HepG2 (cell line): ENCODE results near the gene SLC2A13. TPM values are rescaled to one million over a fixed set of nuclear protein-coding genes. Genes with fewer than 3 reads are reported as not detected.

Experiments used
- BHLHE40 ChIP-seq: IDR thresholded peaks from 2 replicates; pipeline ENCODE4 v1.6.1; 2011; ENCODE audit warnings: low read length, improper control_type of control experiment
- CREB3 ChIP-seq: sonication (generic); formaldehyde crosslinking; IDR thresholded peaks from 2 replicates; pipeline ENCODE4 v1.5.0; 2020; ENCODE audit warnings: missing genetic modification reagents
- KDM4B ChIP-seq: sonication (generic); formaldehyde crosslinking; IDR thresholded peaks from 2 replicates; pipeline ENCODE4 v1.4.0; 2020; ENCODE audit warnings: missing genetic modification reagents
- SIX4 ChIP-seq: sonication (generic); formaldehyde crosslinking; IDR thresholded peaks from 2 replicates; pipeline ENCODE4 v1.4.0; 2020; ENCODE audit warnings: missing genetic modification reagents
- SKIL ChIP-seq: sonication (generic); formaldehyde crosslinking; IDR thresholded peaks from 2 replicates; pipeline ENCODE4 v1.8.0; 2022; ENCODE audit warnings: missing genetic modification reagents, mild to moderate bottlenecking, moderate library complexity, borderline replicate concordance
- SRSF4 ChIP-seq: fragments of 200-400 bp; formaldehyde crosslinking; IDR thresholded peaks from one replicate; pipeline ENCODE4 v1.6.1; 2018; ENCODE audit warnings: mild to moderate bottlenecking, low read depth, low read length, moderate library complexity; ENCODE audit not compliant: poor library complexity, severe bottlenecking
- TCF12 ChIP-seq, 2 experiments: fragments of 450-650 bp in 1 of 2; sonication (generic) in 1 of 2; formaldehyde crosslinking in 1 of 2; IDR thresholded peaks; 2 replicates each; pipeline versions ENCODE4 v1.6.1 to v1.8.0; 2017 to 2022; ENCODE audit warnings: antibody characterized with exemption in 1 of 2, mild to moderate bottlenecking in 1 of 2, missing genetic modification reagents in 1 of 2, moderate library complexity in 1 of 2
- TGIF2 ChIP-seq: IDR thresholded peaks from 2 replicates; pipeline ENCODE4 v1.6.1; 2016; ENCODE audit warnings: control low read depth, missing compliant biosample characterization
- THAP11 ChIP-seq: IDR thresholded peaks from 2 replicates; pipeline ENCODE4 v1.6.1; 2016; ENCODE audit warnings: missing biosample characterization, missing genetic modification reagents
- ZBTB20 ChIP-seq: sonication (generic); formaldehyde crosslinking; IDR thresholded peaks from 2 replicates; pipeline ENCODE4 v1.8.1; 2023; ENCODE audit warnings: missing genetic modification reagents, low read depth, mild to moderate bottlenecking, borderline replicate concordance
- ZFP90 ChIP-seq: sonication (generic); formaldehyde crosslinking; IDR thresholded peaks from 2 replicates; pipeline ENCODE4 v1.8.0; 2022; ENCODE audit warnings: missing genetic modification reagents, mild to moderate bottlenecking, inconsistent platforms, borderline replicate concordance
- ZHX2 ChIP-seq, 2 experiments: sonication (generic) in 1 of 2; formaldehyde crosslinking in 1 of 2; IDR thresholded peaks; 2 replicates each; pipeline versions ENCODE4 v1.6.1 to v1.9.0; 2014 to 2022; ENCODE audit warnings: antibody characterized with exemption in 1 of 2, borderline replicate concordance in 1 of 2, inconsistent platforms in 1 of 2, low read depth in 1 of 2, missing genetic modification reagents in 1 of 2
- ZNF251 ChIP-seq: sonication (generic); formaldehyde crosslinking; IDR thresholded peaks from 2 replicates; pipeline ENCODE4 v1.9.0; 2021; ENCODE audit warnings: mild to moderate bottlenecking, missing genetic modification reagents
- ZNF432 ChIP-seq: sonication (generic); formaldehyde crosslinking; IDR thresholded peaks from 2 replicates; pipeline ENCODE4 v1.5.0; 2020; ENCODE audit warnings: missing genetic modification reagents, mild to moderate bottlenecking, borderline replicate concordance
- ZNF790 ChIP-seq: sonication (generic); formaldehyde crosslinking; IDR thresholded peaks from 2 replicates; pipeline ENCODE4 v1.8.0; 2022; ENCODE audit warnings: missing genetic modification reagents, mild to moderate bottlenecking, borderline replicate concordance
- ZNF878 ChIP-seq: sonication (generic); formaldehyde crosslinking; IDR thresholded peaks from 2 replicates; pipeline ENCODE4 v1.8.1; 2023; ENCODE audit warnings: mild to moderate bottlenecking, missing genetic modification reagents, moderate library complexity
- polyA plus RNA-seq, 8 experiments: library from polyadenylated mRNA; depleted of rRNA in 3 of 8; stranded (reverse) in 7 of 8; unstranded in 1 of 8; fragments of >200 nt; fragmentation: Illumina TruSeq in 4 of 8; extraction: Trizol in 4 of 8; gene quantifications; 2 replicates each; pipeline versions ENCODE4 v1.2.1 to v1.2.3, GENCODE V29; 2011 to 2016; ENCODE audit warnings: low read depth in 4 of 8, missing spikeins in 1 of 8, mixed read lengths in 1 of 8; ENCODE audit not compliant: insufficient read depth in 1 of 8
- total RNA-seq, 5 experiments: library from RNA; depleted of rRNA; stranded (reverse); fragments of >200 nt; fragmentation: Illumina TruSeq; extraction: Trizol; gene quantifications; 2 replicates each; pipeline ENCODE4 v1.2.3, GENCODE V29; 2016; ENCODE audit warnings: low read depth in 1 of 5
- TF ChIP-seq, protein P1 (sequence below): sonication (generic); formaldehyde crosslinking; IDR thresholded peaks from 2 replicates; pipeline ENCODE4 v1.4.0; 2020; ENCODE audit warnings: mild to moderate bottlenecking, missing genetic modification reagents

SLC2A13 gene
- total and polyA plus RNA-seq, 2 of the 13 experiments (the other 11 are each of a cell fraction or from before 2014, with no cell fraction given) = 5.5 to 6.0 TPM

GRCh38 chr12:40105515-40106201 lies at the start of gene SLC2A13 (continued):
- TF ChIP-seq SKIL (CRISPR knock-in tag) (no peak), KDM4B (no peak), ZFP90 (CRISPR knock-in tag) (no peak; the same call in 1 of the 2 replicates), ZNF432 (CRISPR knock-in tag) (no peak), SIX4 (CRISPR knock-in tag) (no peak), TGIF2 (CRISPR knock-in tag) (no peak), ZNF878 (CRISPR knock-in tag) (no peak), THAP11 (CRISPR knock-in tag) (peak; percentile 60; the same call in 1 of the 2 replicates), ZNF790 (no peak), ZHX2 (IDR thresholded peaks at IDR 0.05; ENCODE audit: low read depth) (no peak), ZHX2 (CRISPR knock-in tag; IDR thresholded peaks at IDR 0.05; ENCODE audit: borderline replicate concordance) (no peak), CREB3 (CRISPR knock-in tag) (peak; percentile 77; the same call in 1 of the 2 replicates), TCF12 (IDR thresholded peaks at IDR 0.05) (no peak), TCF12 (CRISPR knock-in tag; IDR thresholded peaks at IDR 0.05) (0 out of 2 replicates have a peak, but pooled peaks have one; percentile 55), ZBTB20 (CRISPR knock-in tag) (no peak), ZNF251 (CRISPR knock-in tag) (no peak), SRSF4 (no peak), BHLHE40 (peak; percentile 95)
- TF ChIP-seq, protein P1, sequence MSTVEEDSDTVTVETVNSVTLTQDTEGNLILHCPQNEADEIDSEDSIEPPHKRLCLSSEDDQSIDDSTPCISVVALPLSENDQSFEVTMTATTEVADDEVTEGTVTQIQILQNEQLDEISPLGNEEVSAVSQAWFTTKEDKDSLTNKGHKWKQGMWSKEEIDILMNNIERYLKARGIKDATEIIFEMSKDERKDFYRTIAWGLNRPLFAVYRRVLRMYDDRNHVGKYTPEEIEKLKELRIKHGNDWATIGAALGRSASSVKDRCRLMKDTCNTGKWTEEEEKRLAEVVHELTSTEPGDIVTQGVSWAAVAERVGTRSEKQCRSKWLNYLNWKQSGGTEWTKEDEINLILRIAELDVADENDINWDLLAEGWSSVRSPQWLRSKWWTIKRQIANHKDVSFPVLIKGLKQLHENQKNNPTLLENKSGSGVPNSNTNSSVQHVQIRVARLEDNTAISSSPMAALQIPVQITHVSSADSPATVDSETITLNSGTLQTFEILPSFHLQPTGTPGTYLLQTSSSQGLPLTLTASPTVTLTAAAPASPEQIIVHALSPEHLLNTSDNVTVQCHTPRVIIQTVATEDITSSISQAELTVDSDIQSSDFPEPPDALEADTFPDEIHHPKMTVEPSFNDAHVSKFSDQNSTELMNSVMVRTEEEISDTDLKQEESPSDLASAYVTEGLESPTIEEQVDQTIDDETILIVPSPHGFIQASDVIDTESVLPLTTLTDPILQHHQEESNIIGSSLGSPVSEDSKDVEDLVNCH (CRISPR knock-in tag) = no peak
